Measurements from ENCODE around the gene BSPH1.
"Not testable (repeated sequence)": the region's sequence is repeated elsewhere in the genome, so short reads cannot be mapped to it uniquely, and the experiment has no call there.

BSPH1 gene

DNA sequence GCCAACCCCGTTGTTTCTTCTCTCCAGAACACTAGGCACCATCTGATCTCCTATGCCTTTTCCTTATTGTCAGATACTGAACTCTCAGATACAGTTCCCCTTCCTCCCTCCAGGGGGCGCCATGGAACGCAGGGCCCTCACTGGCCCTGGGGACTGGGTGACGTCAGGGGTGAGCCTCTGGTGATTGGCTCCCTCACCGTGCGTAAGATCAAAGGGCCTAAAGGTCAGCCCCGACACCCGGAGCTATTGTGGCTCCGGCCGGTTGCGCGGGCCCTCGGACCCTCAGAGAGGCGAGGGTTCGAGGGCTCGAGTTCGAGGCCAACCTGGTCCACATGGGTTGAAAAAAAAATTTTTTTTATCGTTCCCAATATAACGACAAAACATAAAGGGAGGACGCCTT lies 63.4 kb downstream of the BSPH1 start:
- not testable (repeated sequence) for DNase-seq (ENCODE audit: low read depth in 2 of 3, low spot score in 2 of 3)

DNA sequence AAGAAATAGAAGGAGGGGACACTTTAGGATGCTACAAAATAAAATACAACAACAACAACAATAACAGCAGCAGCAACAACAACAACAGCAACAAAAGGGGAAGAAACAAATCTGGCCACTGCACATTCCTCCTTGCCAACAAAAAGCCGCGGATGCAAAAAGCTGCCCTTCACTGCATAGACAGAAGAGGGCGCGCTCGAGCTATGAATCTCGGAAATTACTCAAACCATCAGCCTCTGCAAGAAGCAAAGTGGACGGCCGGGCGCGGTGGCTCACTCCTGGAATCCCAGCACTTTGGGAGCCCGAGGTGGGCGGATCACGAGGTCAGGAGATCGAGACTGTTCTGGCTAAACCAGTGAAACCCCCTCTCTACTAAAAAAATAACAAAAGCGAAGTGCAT lies 71.9 kb downstream of the BSPH1 start:
- not testable (repeated sequence) for DNase-seq (ENCODE audit: low read depth in 2 of 3, low spot score in 2 of 3)

Data from activated CD8-positive, alpha-beta memory T cell treated with anti-CD3 and anti-CD28 coated beads for 48 hours (primary cell).